Osteocyte (in vitro differentiated cells): Measurements from ENCODE around the gene MDM2. TPM values are rescaled to one million over a fixed set of nuclear protein-coding genes. Genes with fewer than 3 reads are reported as not detected.
A peak's percentile ranks its signal among the peaks of the same experiment; 100 is the strongest.

Experiments used
- DNase-seq: peaks from one replicate; pipeline ENCODE4 v3.0.0; 2021; ENCODE audit warnings: mixed read lengths; ENCODE audit not compliant: unreplicated experiment; ENCODE audit errors: extremely low spot score
- H3K27ac Mint-ChIP-seq: one replicate; pipeline ENCODE4 v1.8.0; 2021; ENCODE audit warnings: mild to moderate bottlenecking, mixed read lengths; ENCODE audit not compliant: unreplicated experiment
- H3K27me3 Mint-ChIP-seq: one replicate; pipeline ENCODE4 v1.8.0; 2021; ENCODE audit warnings: mixed read lengths; ENCODE audit not compliant: unreplicated experiment
- H3K36me3 Mint-ChIP-seq: one replicate; pipeline ENCODE4 v1.8.0; 2021; ENCODE audit warnings: mixed read lengths; ENCODE audit not compliant: unreplicated experiment
- H3K4me1 Mint-ChIP-seq: one replicate; pipeline ENCODE4 v1.8.0; 2021; ENCODE audit warnings: mixed read lengths; ENCODE audit not compliant: unreplicated experiment
- H3K4me3 Mint-ChIP-seq: one replicate; pipeline ENCODE4 v1.8.0; 2021; ENCODE audit warnings: mild to moderate bottlenecking, moderate library complexity, mixed read lengths; ENCODE audit not compliant: unreplicated experiment
- H3K9me3 Mint-ChIP-seq: one replicate; pipeline ENCODE4 v1.8.0; 2021; ENCODE audit warnings: mixed read lengths; ENCODE audit not compliant: unreplicated experiment
- CTCF ChIP-seq: fragments of 200-600 bp; sonication (generic); IDR thresholded peaks from 2 replicates; pipeline ENCODE4 v1.5.0; 2021; ENCODE audit warnings: antibody characterized with exemption, mild to moderate bottlenecking, moderate library complexity
- long read RNA-seq: library from polyadenylated mRNA; unstranded; transcript quantifications from one replicate; pipeline ENCODE4 v2.0.0, GENCODE V29; 2021
- total RNA-seq: library from RNA; stranded (reverse); gene quantifications from 2 replicates; pipeline ENCODE4 v1.2.1, GENCODE V29; 2021

The MDM2 gene
- 131 and 132 TPM in 2 replicates for total RNA-seq
- long read RNA-seq, full-length matches to known transcripts, result 27 of 36 reads
- long read RNA-seq, partial matches to known transcripts, result 3 of 36 reads
- long read RNA-seq, other reads (novel, unspliced or antisense), result 6 of 36 reads

- DNase-seq, result peak; percentile 97
- H3K9me3 Mint-ChIP-seq, result no peaks in the 10 kb centered on the region
- TF ChIP-seq CTCF, result peak; percentile 69
- no peaks in the 10 kb centered on the region for H3K27me3 Mint-ChIP-seq
- H3K27ac Mint-ChIP-seq, result peak within 1 kb of the TSS; percentile 98
- peak within 1 kb of the TSS; percentile 92 for H3K4me3 Mint-ChIP-seq
- peaks cover 23% of the 10 kb centered on the region for H3K4me1 Mint-ChIP-seq
- peaks cover 17% of the 10 kb centered on the region for H3K36me3 Mint-ChIP-seq
Measured at GRCh38 chr12:68807576-68808387, at the start of gene MDM2. MDM2 (plus strand) TSS chr12:68808177; CDS start chr12:68808478, 301 bp downstream.

GRCh38 chr12:68759852-68760251, 48.1 kb upstream of the MDM2 start:
- Mint-ChIP-seq H3K9me3 (no peaks in the 10 kb centered on the region), H3K4me1 (peaks cover 2% of the 10 kb centered on the region), H3K36me3 (peaks cover 41% of the 10 kb centered on the region), H3K4me3 (no peak overlapping the region), H3K27me3 (no peaks in the 10 kb centered on the region), H3K27ac (no peak overlapping the region)
- TF ChIP-seq CTCF, result no peak
- DNase-seq, result no peak

GRCh38 chr12:68760806-68761441, 47.1 kb upstream of the MDM2 start:
- no peaks in the 10 kb centered on the region for H3K27me3 Mint-ChIP-seq
- no peak for DNase-seq
- no peak overlapping the region for H3K27ac Mint-ChIP-seq
- H3K4me1 Mint-ChIP-seq, result peaks cover 2% of the 10 kb centered on the region
- H3K4me3 Mint-ChIP-seq, result no peak overlapping the region
- H3K9me3 Mint-ChIP-seq, result no peaks in the 10 kb centered on the region
- TF ChIP-seq CTCF, result no peak
- H3K36me3 Mint-ChIP-seq, result peaks cover 35% of the 10 kb centered on the region

- no peak overlapping the region for H3K4me3 Mint-ChIP-seq
- no peak overlapping the region for H3K27ac Mint-ChIP-seq
Measured at GRCh38 chr12:68761442-68761812, 46.5 kb upstream of the MDM2 start.

More at GRCh38 chr12:68761442-68761812, 46.5 kb upstream of the MDM2 start:
- no peak for DNase-seq
- H3K27me3 Mint-ChIP-seq, result no peaks in the 10 kb centered on the region
- TF ChIP-seq CTCF, result no peak
- H3K36me3 Mint-ChIP-seq, result peaks cover 30% of the 10 kb centered on the region
- H3K9me3 Mint-ChIP-seq, result no peaks in the 10 kb centered on the region
- peaks cover 2% of the 10 kb centered on the region for H3K4me1 Mint-ChIP-seq
